Measurements from ENCODE around the gene METTL27. TPM values are rescaled to one million over a fixed set of nuclear protein-coding genes. Genes with fewer than 3 reads are reported as not detected.
A peak's percentile ranks its signal among the peaks of the same experiment; 100 is the strongest.
"Not testable (repeated sequence)": the region's sequence is repeated elsewhere in the genome, so short reads cannot be mapped to it uniquely, and the experiment has no call there.

The METTL27 gene
- total RNA-seq, 4 donors from 2014 or later, result 3.6 to 9.2 (median 9.0) TPM; not detected in 1

GRCh38 chr7:73822319-73823173 is 19.8 kb downstream of the METTL27 start:
- Histone ChIP-seq H3K27ac (peak overlapping the region in 1 of 4 donors; percentile 68), H3K9me3 (no peaks in the 10 kb centered on the region), H3K4me1 (peaks cover 0 to 6% (median 1%) of the 10 kb centered on the region in 4 donors), H3K4me3 (no peak overlapping the region), H3K36me3 (no peaks in the 10 kb centered on the region), H3K27me3 (no peaks in the 10 kb centered on the region)
- 49 to 56% methylated on average over 11 to 15 of the region's 15 CpGs for WGBS, 2 donors
- DNase-seq (ENCODE audit: low spot score in 2 of 2), result no peak
- TF ChIP-seq CTCF (IDR thresholded peaks at IDR 0.05) (no peak), POLR2A (IDR thresholded peaks at IDR 0.05) (no peak), EP300 (IDR thresholded peaks at IDR 0.05) (no peak)

DNA sequence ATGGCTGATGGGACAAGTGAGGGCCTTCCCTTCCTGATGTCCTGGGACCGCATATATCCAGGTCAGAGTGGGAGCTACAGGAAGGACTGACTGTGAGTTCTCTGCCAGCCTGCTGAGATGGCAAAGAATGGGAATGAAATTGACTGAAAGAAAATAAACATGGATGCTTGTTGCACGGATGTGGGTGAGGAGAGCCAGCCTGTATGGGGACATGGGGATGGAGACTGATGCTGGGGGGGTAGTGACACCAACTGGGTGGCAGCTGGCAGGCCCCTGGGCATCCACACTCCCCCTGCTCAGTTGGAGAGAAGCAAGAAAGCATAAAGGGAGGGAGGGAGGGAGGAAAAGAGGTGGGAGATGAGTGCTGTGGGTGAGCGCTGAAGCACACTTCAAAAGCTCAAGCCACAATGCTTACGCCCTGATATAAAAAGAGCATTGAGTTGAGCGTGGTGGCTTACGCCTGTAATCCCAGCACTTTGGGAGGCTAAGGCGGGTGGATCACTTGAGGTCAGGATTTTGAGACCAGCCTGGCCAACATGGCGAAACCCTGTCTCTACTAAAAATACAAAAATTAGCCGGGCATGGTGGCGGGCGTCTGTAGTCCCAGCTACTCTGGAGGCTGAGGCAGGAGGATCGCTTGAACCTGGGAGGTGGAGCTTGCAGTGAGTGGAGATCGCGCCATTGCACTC is 20.6 kb downstream of the METTL27 start:
- not testable (repeated sequence) for H3K36me3 ChIP-seq; DNase-seq (ENCODE audit: low spot score in 2 of 2); H3K4me3 ChIP-seq; H3K4me1 ChIP-seq; H3K27me3 ChIP-seq; H3K9me3 ChIP-seq
- 89 to 91% methylated on average over 14 of the region's 14 CpGs for WGBS, 2 donors
- peak overlapping the region in 1 of 4 donors; percentile 26 for H3K27ac ChIP-seq

DNA sequence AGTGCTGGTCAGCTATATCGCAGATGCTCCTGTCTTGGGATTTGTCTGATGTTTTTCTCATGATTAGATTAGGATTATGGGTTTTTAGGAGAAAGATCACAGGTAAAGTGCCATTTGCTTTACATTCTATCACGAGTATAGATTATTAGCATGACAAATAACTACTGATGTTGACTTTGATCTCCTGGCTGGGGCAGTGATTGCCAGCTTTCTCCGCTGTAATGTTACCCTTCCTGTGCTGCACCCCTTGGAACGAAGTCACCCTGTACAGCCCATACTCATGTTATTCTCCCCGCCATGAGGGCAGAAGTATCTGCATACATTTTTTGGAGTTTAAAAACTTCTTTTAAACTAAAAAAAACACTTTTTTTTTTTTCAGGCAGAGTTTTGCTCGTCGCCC is 22.3 kb downstream of the METTL27 start:
- Histone ChIP-seq H3K36me3 (no peaks in the 10 kb centered on the region), H3K27ac (no peak overlapping the region), H3K4me3 (no peak overlapping the region), H3K27me3 (no peaks in the 10 kb centered on the region), H3K9me3 (no peaks in the 10 kb centered on the region), H3K4me1 (no peaks in the 10 kb centered on the region)
- TF ChIP-seq EP300 (IDR thresholded peaks at IDR 0.05) (no peak), POLR2A (IDR thresholded peaks at IDR 0.05) (no peak), CTCF (IDR thresholded peaks at IDR 0.05) (no peak)
- DNase-seq (ENCODE audit: low spot score in 2 of 2), result no peak
- WGBS, 2 donors, result 80 to 85% methylated on average over 7 of the region's 7 CpGs

GRCh38 chr7:73817121-73817520 is 25.2 kb downstream of the METTL27 start:
- TF ChIP-seq EP300 (IDR thresholded peaks at IDR 0.05), result no peak
- no peak for TF ChIP-seq CTCF (IDR thresholded peaks at IDR 0.05)
- no peak for TF ChIP-seq POLR2A (IDR thresholded peaks at IDR 0.05)
- Histone ChIP-seq H3K27ac (no peak overlapping the region), H3K36me3 (no peaks in the 10 kb centered on the region), H3K9me3 (peaks cover 0 to 12% (median 0%) of the 10 kb centered on the region in 4 donors), H3K4me3 (no peak overlapping the region), H3K4me1 (no peaks in the 10 kb centered on the region), H3K27me3 (no peaks in the 10 kb centered on the region)
- no peak for DNase-seq (ENCODE audit: low spot score in 2 of 2)
- 87 to 88% methylated on average over 6 of the region's 6 CpGs for WGBS, 2 donors

DNA sequence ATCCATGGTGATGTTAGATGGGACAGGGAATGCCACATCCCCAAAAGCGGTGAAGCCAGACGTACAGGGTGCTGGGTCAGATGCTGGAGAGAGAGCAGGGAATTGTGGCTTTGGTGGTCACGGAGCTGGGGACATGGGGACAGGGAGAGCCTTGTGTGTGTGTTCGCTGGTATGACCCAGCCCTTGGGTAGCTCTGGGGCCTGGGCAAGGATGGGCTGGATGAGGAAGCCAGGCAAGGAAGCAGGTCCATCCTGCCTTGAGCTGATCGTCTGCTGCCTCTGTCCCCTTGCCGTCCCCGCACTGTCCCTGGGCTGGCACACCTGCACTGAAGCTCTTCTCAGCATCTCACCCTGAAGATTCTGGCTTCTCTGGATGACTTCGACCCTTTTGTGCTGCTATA is 26.9 kb downstream of the METTL27 start:
- Histone ChIP-seq H3K4me3 (no peak overlapping the region), H3K9me3 (peaks cover 0 to 13% (median 0%) of the 10 kb centered on the region in 4 donors), H3K36me3 (no peaks in the 10 kb centered on the region), H3K27me3 (peaks cover 0 to 13% of the 10 kb centered on the region in 2 donors), H3K4me1 (no peaks in the 10 kb centered on the region), H3K27ac (no peak overlapping the region)
- 75 to 82% methylated on average over 8 of the region's 8 CpGs for WGBS, 2 donors
- no peak for TF ChIP-seq POLR2A (IDR thresholded peaks at IDR 0.05)
- no peak for DNase-seq (ENCODE audit: low spot score in 2 of 2)

DNA sequence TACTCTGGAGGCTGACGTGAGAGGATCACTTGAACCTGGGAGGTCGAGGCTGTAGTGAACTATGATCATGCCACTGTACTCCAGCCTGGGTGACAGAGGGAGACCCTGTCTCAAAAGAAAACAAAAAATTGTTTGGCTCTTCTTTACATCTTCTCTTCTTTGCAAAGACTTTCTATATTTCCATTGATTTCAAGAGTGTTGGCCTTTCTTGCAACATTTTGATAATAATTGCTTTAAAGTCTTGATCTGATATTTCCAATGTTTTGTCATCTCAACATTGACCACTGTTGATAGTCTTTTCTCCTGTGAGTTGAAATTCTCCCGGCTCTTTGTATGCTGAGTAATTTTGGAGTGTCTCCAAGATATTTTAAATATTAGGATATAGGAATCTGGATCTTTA is 29.3 kb downstream of the METTL27 start:
- TF ChIP-seq EP300 (IDR thresholded peaks at IDR 0.05) (no peak), POLR2A (IDR thresholded peaks at IDR 0.05) (no peak), CTCF (IDR thresholded peaks at IDR 0.05) (no peak)

More for the DNA sequence above, 29.3 kb downstream of the METTL27 start:
- Histone ChIP-seq H3K9me3 (peaks cover 0 to 13% (median 0%) of the 10 kb centered on the region in 4 donors), H3K27me3 (peaks cover 0 to 13% of the 10 kb centered on the region in 2 donors), H3K4me3 (no peak overlapping the region), H3K4me1 (no peaks in the 10 kb centered on the region), H3K36me3 (no peaks in the 10 kb centered on the region), H3K27ac (no peak overlapping the region)
- DNase-seq (ENCODE audit: low spot score in 2 of 2), result no peak
- 76% methylated on average over 3 of the region's 3 CpGs for WGBS, 2 donors
